HG03571 (cell line): ENCODE data around the gene NR3C2.
"Not testable (repeated sequence)": the region's sequence is repeated elsewhere in the genome, so short reads cannot be mapped to it uniquely, and the experiment has no call there.

Experiments used
- ATAC-seq: cut with Tn5 transposase; IDR thresholded peaks from one replicate; pipeline ENCODE4 v1.9.1; 2021; ENCODE audit not compliant: unreplicated experiment

Gene NR3C2

GRCh38 chr4:148224476-148224875, 217.7 kb downstream of the NR3C2 start:
- no peak for ATAC-seq

DNA sequence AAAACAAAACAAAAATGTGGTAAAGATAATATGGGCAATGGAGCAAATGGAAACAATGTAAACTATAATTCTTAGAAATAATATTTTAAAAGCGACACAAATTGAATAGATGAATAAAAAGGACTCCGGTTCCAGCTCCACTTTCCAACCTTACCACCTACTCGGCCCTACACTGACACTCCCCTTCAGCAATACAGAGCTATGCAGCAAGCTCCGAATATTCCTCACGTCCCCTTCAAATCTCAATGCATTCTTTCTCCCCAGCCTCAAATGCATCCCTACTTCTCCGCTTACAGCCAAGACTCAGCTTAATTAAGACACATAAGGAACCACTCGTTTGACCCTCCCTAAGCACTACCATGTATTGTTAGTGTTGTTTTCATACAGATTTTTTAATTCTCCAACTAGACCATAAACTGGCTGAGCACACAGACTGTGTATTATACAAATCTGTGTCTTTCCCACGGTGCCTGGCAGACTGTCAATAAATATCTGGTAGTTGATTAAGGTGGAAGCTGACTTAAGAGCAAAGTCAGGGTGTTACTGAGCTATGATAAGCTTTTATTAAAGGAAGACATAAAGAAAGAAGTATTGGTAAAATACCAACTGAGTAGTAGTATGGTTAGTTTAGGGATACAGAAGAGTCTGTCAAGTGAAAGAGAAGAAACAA, 219.1 kb downstream of the NR3C2 start:
- ATAC-seq, result no peak

DNA sequence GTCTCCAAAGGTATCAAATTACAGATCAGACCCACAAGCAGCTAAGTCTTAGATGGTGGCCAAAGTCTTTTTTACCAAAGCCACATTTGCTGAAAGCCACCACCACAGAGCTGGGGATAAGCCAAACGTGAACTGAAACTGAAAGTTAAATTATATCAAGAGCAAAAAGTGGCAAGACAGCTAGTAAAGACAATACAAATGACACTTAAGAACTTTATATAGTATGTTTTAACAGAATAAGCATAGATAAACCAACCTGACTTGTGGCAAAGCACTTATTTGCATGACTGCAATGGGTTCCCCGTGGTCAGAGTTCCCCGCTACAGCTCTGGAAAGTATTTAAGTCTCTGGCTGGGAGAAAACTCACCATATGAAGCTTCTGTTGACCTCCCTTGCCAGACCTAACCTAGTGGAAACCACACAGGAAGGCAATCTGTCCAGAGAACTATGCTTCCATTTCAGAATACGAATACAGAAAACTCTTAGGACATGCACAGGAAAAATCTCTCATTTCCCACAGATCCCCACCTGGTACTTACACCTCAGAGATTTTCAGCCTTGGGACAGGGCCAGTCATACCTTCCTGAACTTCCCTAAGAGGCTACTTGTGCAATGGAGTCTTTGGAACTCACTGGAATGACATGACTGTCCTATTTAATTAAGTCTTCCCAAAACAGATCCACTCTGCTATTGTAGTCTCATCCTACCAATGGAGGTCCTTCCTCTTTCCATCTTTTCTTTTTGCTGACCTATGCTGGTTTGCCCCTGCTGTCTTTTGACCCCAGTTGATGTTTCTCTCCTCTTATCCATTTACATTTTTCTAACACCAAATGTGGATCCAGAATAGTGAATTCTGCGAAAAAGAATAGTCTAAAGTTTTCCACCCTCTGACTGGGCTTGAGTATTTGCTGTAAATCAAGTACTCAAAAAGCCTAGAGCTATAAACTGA, 225.1 kb downstream of the NR3C2 start:
- peak; percentile 94 for ATAC-seq

DNA sequence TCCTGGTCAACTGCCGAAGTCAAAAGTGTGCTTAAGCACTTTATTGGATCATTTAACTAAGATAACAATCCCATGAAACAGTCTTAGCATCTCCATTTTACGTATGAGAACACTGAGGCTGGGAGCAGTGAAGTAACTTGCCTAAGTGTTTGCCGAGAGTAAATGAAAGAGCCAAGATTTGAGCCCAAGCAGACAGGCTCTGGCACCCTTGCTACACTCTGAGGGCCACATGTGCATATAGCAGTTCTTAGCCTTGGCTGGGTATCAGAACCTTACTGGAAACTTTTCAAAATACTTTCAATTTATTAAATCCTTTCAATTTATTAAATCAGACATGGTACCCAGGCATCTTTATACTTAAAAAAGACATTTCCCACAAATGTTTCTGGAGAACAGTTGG, 225.9 kb downstream of the NR3C2 start:
- ATAC-seq, result no peak

GRCh38 chr4:148215202-148215601, 227.0 kb downstream of the NR3C2 start:
- no peak for ATAC-seq

GRCh38 chr4:148214529-148215166, 227.6 kb downstream of the NR3C2 start:
- ATAC-seq, result no peak

DNA sequence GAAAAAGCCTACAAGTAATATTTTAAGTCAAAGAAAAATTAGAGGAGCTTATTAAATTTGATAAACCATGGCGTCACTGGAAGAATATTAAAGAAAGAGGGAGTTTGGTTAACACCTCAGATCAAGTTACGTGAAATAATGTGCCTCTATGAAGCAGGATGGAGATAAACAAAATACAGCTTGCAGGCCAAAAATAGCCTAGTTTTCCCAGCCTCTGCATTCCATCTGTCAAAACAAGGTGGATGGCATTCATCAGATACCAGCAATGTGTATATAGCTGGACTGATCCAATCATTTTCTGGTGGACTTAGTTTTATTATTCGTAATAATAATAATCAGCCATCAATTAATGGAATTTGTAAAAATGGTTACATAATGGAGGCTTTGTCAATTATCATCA, 230.7 kb downstream of the NR3C2 start:
- no peak for ATAC-seq

GRCh38 chr4:148210661-148211060, 231.6 kb downstream of the NR3C2 start:
- ATAC-seq, result no peak

GRCh38 chr4:148207068-148207467, 235.1 kb downstream of the NR3C2 start:
- ATAC-seq, result no peak

GRCh38 chr4:148205476-148205875, 236.7 kb downstream of the NR3C2 start:
- ATAC-seq, result no peak

GRCh38 chr4:148204892-148205291, 237.3 kb downstream of the NR3C2 start:
- ATAC-seq, result no peak

- ATAC-seq, result no peak
These were observed 238.0 kb downstream of the NR3C2 start for GRCh38 chr4:148204171-148204570.

DNA sequence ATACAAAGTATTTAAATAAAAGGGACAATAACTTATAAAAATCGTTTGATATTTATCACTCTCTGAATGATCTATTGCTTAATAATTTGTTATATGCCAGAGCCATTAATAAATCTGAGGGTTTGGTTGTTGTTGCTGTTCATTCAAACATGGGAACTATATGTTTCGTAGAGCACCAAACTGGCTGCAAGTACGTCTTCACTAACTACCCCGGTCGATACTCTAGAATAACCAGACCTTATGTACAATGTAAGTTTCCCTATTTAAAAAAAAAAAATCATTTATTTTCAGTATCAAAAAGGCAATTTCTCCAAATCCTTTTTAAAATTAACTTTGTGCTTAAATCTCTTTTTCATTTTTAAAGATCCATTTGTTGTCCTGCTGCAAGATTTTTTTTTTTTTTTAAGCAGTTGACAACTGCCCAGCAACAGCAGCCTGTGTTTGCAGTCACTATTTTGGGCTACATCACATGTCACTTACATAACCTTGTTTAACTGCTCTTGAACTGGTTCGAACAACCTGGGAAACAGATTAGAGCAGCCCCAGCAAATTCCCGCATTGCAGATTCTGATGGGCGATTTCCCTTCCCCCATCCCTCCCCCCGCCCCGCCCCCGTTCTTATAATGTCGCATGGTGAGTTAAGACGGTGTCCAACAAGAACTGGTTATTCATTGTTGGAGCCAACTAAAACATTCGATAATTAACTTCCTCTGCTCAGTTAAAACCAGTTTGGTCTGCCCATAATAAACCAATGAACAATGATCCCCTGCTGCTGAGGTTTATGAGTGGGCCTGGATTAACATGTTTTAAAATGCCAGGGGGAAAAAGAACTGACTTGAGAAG, 238.9 kb downstream of the NR3C2 start:
- ATAC-seq, result no peak

- ATAC-seq, result no peak
These were observed 241.3 kb downstream of the NR3C2 start for GRCh38 chr4:148200960-148201359.

- no peak for ATAC-seq
These were observed 246.1 kb downstream of the NR3C2 start for GRCh38 chr4:148196164-148196563.

- ATAC-seq, result no peak
These were observed 249.7 kb downstream of the NR3C2 start for GRCh38 chr4:148192526-148192925.

GRCh38 chr4:148187454-148188222, 254.6 kb downstream of the NR3C2 start:
- not testable (repeated sequence) for ATAC-seq

GRCh38 chr4:148184922-148185321, 257.3 kb downstream of the NR3C2 start:
- ATAC-seq, result no peak

DNA sequence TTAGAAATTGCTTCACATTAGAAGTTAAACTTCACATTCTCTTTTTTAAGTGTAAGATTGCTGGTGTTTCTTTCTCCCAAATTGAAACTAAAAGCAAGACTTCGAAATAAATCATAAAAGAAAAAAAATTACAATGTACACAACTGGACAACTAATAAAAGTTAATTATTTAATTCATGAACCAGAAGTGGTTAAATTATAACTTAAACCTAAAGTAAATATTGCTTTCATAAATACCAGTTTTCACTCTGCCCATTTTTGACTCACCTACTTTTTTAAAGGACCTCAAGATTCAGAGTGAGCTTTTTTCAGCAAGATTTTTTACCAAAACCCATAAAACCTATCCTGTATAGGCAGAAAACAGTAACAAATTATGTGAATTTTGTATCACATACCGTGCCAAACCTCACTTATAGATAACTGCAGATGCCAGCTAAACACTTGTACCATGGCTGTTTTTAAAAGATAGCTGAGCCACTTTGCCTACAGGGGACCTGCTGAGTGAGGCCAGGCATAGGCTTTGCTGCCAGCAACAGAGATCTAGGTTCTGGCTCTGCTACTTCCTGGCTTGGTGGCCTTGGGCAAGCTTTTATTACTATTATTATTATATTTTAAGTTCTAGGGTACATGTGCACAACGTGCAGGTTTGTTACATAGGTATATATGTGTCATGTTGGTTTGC, 259.8 kb downstream of the NR3C2 start:
- ATAC-seq, result no peak
